Colon (tissue), 2 donors: ENCODE results near the gene KLHL3.

Experiments
- FAIRE-seq: peaks from 2 replicates; lab custom pipeline; 2012; peaks lifted over from hg19 to GRCh38; lab: Jason Lieb, UNC
- donor health status: control.
- donor health status: control.

KLHL3 gene

GRCh38 chr5:137708796-137709559 lies 26.9 kb downstream of the KLHL3 start:
- FAIRE-seq, result no peak

GRCh38 chr5:137708062-137708461 lies 27.8 kb downstream of the KLHL3 start:
- FAIRE-seq, result no peak

GRCh38 chr5:137706841-137707240 lies 29.0 kb downstream of the KLHL3 start:
- no peak for FAIRE-seq

- FAIRE-seq, result no peak
Measured at GRCh38 chr5:137705106-137705505, 30.8 kb downstream of the KLHL3 start.

- no peak for FAIRE-seq
Measured at GRCh38 chr5:137703565-137703964, 32.3 kb downstream of the KLHL3 start.

- no peak for FAIRE-seq
Measured at GRCh38 chr5:137700282-137700680, 35.6 kb downstream of the KLHL3 start.

- no peak for FAIRE-seq
Measured at GRCh38 chr5:137699336-137700281, 36.3 kb downstream of the KLHL3 start.

GRCh38 chr5:137696481-137696880 lies 39.4 kb downstream of the KLHL3 start:
- no peak for FAIRE-seq

- FAIRE-seq, result no peak
Measured at GRCh38 chr5:137695651-137696428, 40.0 kb downstream of the KLHL3 start.

- FAIRE-seq, result no peak
Measured at GRCh38 chr5:137693951-137694721, 41.8 kb downstream of the KLHL3 start.

- FAIRE-seq, result no peak
Measured at GRCh38 chr5:137693307-137693950, 42.5 kb downstream of the KLHL3 start.

GRCh38 chr5:137689306-137689705 lies 46.6 kb downstream of the KLHL3 start:
- FAIRE-seq, result no peak

- no peak for FAIRE-seq
Measured at GRCh38 chr5:137688210-137688840, 47.6 kb downstream of the KLHL3 start.

- FAIRE-seq, result no peak
Measured at GRCh38 chr5:137684761-137685160, 51.1 kb downstream of the KLHL3 start.

GRCh38 chr5:137681191-137681590 lies 54.7 kb downstream of the KLHL3 start:
- FAIRE-seq, result no peak

- FAIRE-seq, result no peak
Measured at GRCh38 chr5:137679910-137680309, 56.0 kb downstream of the KLHL3 start.

- FAIRE-seq, result no peak
Measured at GRCh38 chr5:137679195-137679594, 56.7 kb downstream of the KLHL3 start.

GRCh38 chr5:137672881-137673280 lies 63.0 kb downstream of the KLHL3 start:
- no peak for FAIRE-seq

GRCh38 chr5:137672001-137672400 lies 63.9 kb downstream of the KLHL3 start:
- FAIRE-seq, result no peak

GRCh38 chr5:137669811-137670210 lies 66.1 kb downstream of the KLHL3 start:
- no peak for FAIRE-seq

GRCh38 chr5:137668637-137669036 lies 67.3 kb downstream of the KLHL3 start:
- FAIRE-seq, result no peak
